Keratinocyte (primary cell): Measurements from ENCODE around the gene SNX2.

Source experiments
- CTCF ChIP-seq, 3 experiments: IDR thresholded peaks in 1 of 3; conservative IDR thresholded peaks in 1 of 3; optimal IDR thresholded peaks in 1 of 3; 2 replicates in 2 of 3; 3 replicates in 1 of 3; pipeline versions ENCODE3 to v1.5.1; 2011; ENCODE audit warnings: low read length in 3 of 3, mild to moderate bottlenecking in 3 of 3, moderate library complexity in 2 of 3, control low read depth in 1 of 3, inconsistent platforms in 1 of 3; ENCODE audit not compliant: insufficient read depth in 2 of 3; ENCODE audit errors: extremely low read depth in 1 of 3
- EZH2 ChIP-seq: IDR thresholded peaks from one replicate; pipeline ENCODE4 v1.6.1; 2012; ENCODE audit warnings: inconsistent platforms, mild to moderate bottlenecking, low read length, moderate library complexity

DNA sequence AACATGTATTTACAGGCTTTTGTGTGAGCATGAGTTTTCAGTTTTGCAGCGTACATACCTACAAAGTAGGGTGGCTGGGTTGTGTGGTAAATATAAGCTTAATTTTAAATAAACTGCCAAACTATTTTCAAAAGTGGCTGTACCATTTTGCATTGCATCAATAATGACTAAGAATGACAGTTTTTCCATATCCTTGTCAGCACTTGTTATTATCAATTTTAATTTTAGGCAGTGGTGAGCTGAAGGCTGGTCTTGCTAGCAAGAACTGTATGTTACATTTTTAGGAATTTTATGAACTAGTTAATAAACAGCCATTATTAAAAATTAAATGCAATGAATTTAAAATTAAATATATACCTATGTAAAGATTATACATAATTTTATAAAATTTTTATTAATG, 6.6 kb downstream of the SNX2 start:
- no peak for TF ChIP-seq CTCF (optimal IDR thresholded peaks at IDR 0.05 in 1 of 3, IDR thresholded peaks at IDR 0.05 in 1 of 3, conservative IDR thresholded peaks at IDR 0.05 in 1 of 3; ENCODE audit: extremely low read depth in 1 of 3, insufficient read depth in 2 of 3, low read length in 3 of 3)
- no peak for TF ChIP-seq EZH2
